ENCODE data around the gene GRB10.

DNA sequence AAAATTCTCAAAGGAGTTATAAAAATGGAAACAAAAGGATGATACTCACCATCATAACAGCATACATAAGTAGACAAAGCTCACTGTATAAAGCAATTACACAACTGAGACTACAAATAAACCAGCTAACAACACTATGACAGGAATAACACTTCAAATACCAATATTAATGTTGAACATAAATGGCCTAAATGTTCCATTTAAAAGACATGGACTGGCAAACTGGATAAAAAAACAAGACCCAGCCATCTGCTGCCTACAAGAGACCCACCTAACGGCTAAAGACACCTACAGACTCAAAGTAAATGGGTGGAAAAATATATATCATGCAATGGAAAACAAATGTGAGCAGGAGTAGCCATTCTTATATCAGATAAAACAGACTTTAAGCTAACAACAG, 148.3 kb downstream of the GRB10 start:
- TF ChIP-seq, protein P1, sequence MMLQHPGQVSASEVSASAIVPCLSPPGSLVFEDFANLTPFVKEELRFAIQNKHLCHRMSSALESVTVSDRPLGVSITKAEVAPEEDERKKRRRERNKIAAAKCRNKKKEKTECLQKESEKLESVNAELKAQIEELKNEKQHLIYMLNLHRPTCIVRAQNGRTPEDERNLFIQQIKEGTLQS (IDR thresholded peaks at IDR 0.05), result no peak
- TF ChIP-seq GABPA (IDR thresholded peaks at IDR 0.05 in 1 of 2, conservative IDR thresholded peaks at IDR 0.05 in 1 of 2) (no peak), TAF1 (conservative IDR thresholded peaks at IDR 0.05) (no peak), FOXA1 (IDR thresholded peaks at IDR 0.05) (no peak), NR2F2 (IDR thresholded peaks at IDR 0.05) (no peak), YY1 (IDR thresholded peaks at IDR 0.05) (no peak)
- TF ChIP-seq, protein P2, sequence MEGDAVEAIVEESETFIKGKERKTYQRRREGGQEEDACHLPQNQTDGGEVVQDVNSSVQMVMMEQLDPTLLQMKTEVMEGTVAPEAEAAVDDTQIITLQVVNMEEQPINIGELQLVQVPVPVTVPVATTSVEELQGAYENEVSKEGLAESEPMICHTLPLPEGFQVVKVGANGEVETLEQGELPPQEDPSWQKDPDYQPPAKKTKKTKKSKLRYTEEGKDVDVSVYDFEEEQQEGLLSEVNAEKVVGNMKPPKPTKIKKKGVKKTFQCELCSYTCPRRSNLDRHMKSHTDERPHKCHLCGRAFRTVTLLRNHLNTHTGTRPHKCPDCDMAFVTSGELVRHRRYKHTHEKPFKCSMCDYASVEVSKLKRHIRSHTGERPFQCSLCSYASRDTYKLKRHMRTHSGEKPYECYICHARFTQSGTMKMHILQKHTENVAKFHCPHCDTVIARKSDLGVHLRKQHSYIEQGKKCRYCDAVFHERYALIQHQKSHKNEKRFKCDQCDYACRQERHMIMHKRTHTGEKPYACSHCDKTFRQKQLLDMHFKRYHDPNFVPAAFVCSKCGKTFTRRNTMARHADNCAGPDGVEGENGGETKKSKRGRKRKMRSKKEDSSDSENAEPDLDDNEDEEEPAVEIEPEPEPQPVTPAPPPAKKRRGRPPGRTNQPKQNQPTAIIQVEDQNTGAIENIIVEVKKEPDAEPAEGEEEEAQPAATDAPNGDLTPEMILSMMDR (IDR thresholded peaks at IDR 0.05; ENCODE audit: low read depth, low read length, missing input control), result no peak
- TF ChIP-seq, protein P3, sequence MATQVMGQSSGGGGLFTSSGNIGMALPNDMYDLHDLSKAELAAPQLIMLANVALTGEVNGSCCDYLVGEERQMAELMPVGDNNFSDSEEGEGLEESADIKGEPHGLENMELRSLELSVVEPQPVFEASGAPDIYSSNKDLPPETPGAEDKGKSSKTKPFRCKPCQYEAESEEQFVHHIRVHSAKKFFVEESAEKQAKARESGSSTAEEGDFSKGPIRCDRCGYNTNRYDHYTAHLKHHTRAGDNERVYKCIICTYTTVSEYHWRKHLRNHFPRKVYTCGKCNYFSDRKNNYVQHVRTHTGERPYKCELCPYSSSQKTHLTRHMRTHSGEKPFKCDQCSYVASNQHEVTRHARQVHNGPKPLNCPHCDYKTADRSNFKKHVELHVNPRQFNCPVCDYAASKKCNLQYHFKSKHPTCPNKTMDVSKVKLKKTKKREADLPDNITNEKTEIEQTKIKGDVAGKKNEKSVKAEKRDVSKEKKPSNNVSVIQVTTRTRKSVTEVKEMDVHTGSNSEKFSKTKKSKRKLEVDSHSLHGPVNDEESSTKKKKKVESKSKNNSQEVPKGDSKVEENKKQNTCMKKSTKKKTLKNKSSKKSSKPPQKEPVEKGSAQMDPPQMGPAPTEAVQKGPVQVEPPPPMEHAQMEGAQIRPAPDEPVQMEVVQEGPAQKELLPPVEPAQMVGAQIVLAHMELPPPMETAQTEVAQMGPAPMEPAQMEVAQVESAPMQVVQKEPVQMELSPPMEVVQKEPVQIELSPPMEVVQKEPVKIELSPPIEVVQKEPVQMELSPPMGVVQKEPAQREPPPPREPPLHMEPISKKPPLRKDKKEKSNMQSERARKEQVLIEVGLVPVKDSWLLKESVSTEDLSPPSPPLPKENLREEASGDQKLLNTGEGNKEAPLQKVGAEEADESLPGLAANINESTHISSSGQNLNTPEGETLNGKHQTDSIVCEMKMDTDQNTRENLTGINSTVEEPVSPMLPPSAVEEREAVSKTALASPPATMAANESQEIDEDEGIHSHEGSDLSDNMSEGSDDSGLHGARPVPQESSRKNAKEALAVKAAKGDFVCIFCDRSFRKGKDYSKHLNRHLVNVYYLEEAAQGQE (IDR thresholded peaks at IDR 0.05), result no peak
